ENCODE results near the gene GNAT1. TPM values are rescaled to one million over a fixed set of nuclear protein-coding genes. Genes with fewer than 3 reads are reported as not detected.
A peak's percentile ranks its signal among the peaks of the same experiment; 100 is the strongest.
"Not testable (repeated sequence)": the region's sequence is repeated elsewhere in the genome, so short reads cannot be mapped to it uniquely, and the experiment has no call there.

The GNAT1 gene
- polyA plus RNA-seq, 1 experiment = not detected

DNA sequence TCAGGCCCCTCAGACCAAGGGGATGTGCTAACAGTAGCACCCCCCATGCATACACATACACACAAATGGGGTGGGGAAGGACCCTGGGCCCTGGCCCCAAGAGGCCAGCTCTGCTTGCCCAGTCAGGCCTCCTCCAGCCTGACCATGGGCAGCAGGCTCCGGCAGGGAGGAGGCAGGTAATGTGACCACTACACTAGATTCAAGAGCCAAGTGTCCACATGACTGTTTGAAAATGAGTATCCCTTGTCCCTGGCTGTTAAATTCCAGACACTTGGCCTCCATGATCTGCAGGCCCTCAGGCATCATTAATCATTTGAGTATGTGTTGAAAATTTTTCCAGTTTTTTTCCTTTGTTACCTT lies 30.7 kb downstream of the GNAT1 start:
- no peak for DNase-seq (ENCODE audit: low read depth, low spot score)
- TF ChIP-seq CTCF (IDR thresholded peaks at IDR 0.05; ENCODE audit: low read depth, low read length) = no peak
- no peak overlapping the region for H3K4me3 ChIP-seq (ENCODE audit: low read depth, low read length)
- ChIA-PET CTCF (interaction anchor here (0.9 to 15.6 kb wide), 2 partner anchors 30 to 101 kb away, joined by 3 to 324 read pairs; partner anchors contain the start of gene GNAT1), POLR2A (interaction anchor here (0.6 kb wide), 1 partner anchor 79 kb away, joined by 4 read pairs; no protein-coding TSS in a partner anchor)
- no peaks in the 10 kb centered on the region; the same call in 1 of the 2 replicates for H3K9me3 ChIP-seq (ENCODE audit: control insufficient read depth, insufficient read depth, low read length)
- H3K27me3 ChIP-seq (ENCODE audit: control insufficient read depth, insufficient read depth, low read length) = peaks cover 12% of the 10 kb centered on the region
- H3K27ac ChIP-seq (ENCODE audit: low read depth, low read length) = no peak overlapping the region

- no peaks in the 10 kb centered on the region; the same call in 1 of the 2 replicates for H3K9me3 ChIP-seq (ENCODE audit: control insufficient read depth, insufficient read depth, low read length)
- DNase-seq (ENCODE audit: low read depth, low spot score) = no peak
- no peak overlapping the region for H3K4me3 ChIP-seq (ENCODE audit: low read depth, low read length)
- TF ChIP-seq CTCF (IDR thresholded peaks at IDR 0.05; ENCODE audit: low read depth, low read length) = no peak
- no peak overlapping the region for H3K27ac ChIP-seq (ENCODE audit: low read depth, low read length)
- peaks cover 10% of the 10 kb centered on the region for H3K27me3 ChIP-seq (ENCODE audit: control insufficient read depth, insufficient read depth, low read length)
- POLR2A ChIA-PET = no interaction called here
- CTCF ChIA-PET = interaction anchor here (1.0 to 15.6 kb wide), 5 partner anchors 12 to 35 kb away, joined by 4 to 324 read pairs (median 9); partner anchors contain the start of gene GNAT1
Observed at GRCh38 chr3:50224639-50225038, 33.2 kb downstream of the GNAT1 start.

DNA sequence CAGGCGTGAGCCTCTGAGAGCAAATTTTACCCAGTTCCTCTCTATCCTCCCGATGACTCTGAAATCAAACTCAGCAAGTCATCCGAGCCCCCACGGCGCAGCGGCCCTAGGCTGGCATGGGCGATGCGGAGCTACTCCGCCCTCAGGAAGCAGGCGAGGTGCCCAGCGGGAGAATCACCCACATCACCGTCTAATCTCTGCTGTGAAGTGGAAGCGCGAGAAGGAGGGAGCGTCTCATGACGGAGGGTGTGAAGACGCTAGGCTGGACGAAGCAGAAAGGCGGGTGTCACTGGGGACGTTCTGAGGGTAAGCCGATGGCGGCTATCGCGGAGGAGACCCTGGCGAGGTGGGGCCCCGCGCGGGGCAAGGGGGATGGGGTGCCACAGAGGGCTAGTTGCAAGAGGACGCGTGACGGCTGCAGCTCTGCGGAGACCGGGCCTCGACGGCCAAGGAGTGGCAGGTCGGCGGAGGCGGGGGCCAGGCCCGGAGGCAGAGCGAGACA lies 35.5 kb downstream of the GNAT1 start:
- no peak for TF ChIP-seq CTCF (IDR thresholded peaks at IDR 0.05; ENCODE audit: low read depth, low read length)
- Histone ChIP-seq H3K27ac (ENCODE audit: low read depth, low read length) (no peak overlapping the region), H3K9me3 (ENCODE audit: control insufficient read depth, insufficient read depth, low read length) (no peaks in the 10 kb centered on the region; the same call in 1 of the 2 replicates), H3K27me3 (ENCODE audit: control insufficient read depth, insufficient read depth, low read length) (peaks cover 10% of the 10 kb centered on the region), H3K4me3 (ENCODE audit: low read depth, low read length) (peak overlapping the region; percentile 60)
- POLR2A ChIA-PET = interaction anchor here (0.6 to 1.7 kb wide), 9 partner anchors 9 to 123 kb away, joined by 3 to 8 read pairs (median 4); partner anchors contain the start of gene GNAI2
- CTCF ChIA-PET = interaction anchor here (0.5 to 15.6 kb wide), 31 partner anchors 8 to 1908 kb away, joined by 3 to 324 read pairs (median 6); partner anchors contain the start of genes GNAI2, GNAT1 and SLC38A3
- no peak for DNase-seq (ENCODE audit: low read depth, low spot score)

DNA sequence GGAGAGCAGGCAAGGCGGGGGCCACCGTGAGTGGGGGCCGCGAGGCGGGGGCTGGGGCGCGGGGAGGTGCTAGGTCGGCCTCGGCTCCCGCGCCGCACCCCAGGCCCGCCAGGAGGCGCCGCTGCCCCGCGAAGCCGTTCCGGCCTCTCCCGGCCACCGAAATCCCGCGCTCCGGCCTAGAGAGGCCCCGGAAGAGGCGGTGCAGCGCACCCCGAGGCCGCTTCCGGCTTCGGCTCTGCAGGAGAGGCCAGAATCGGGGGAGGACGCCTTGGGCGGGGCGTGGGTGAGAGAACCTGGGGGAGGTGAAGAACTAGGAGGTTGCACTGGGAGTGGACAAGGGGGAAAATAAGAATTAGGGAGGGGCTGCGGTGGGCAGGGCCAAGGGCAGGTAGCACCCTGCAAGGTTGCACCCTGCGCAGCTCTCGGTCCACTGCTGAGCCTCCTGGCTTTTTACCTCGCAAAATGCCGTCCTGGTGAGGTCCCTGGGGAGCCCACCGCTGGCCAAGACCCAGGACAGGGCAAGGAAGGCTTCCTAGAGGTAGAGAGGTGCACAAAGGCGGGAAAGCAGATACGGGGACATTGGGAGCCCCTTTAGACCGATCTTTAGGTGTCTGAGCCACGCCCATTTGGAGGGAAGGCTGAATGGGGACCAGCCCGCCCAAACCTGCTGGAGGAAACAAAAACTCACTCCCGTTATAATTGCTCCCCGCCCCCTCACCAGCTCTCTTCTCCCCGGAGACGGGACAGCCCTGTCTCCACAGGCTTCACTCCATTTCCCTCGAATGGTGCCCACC lies 36.2 kb downstream of the GNAT1 start:
- H3K4me3 ChIP-seq (ENCODE audit: low read depth, low read length) = peak overlapping the region; percentile 83
- H3K9me3 ChIP-seq (ENCODE audit: control insufficient read depth, insufficient read depth, low read length) = no peaks in the 10 kb centered on the region; the same call in 1 of the 2 replicates
- peak; percentile 55 for DNase-seq (ENCODE audit: low read depth, low spot score)
- POLR2A ChIA-PET = interaction anchor here (0.6 to 1.7 kb wide), 6 partner anchors 8 to 282 kb away, joined by 3 to 7 read pairs (median 3); partner anchors contain the start of gene GNAI2
- H3K27ac ChIP-seq (ENCODE audit: low read depth, low read length) = no peak overlapping the region
- TF ChIP-seq CTCF (IDR thresholded peaks at IDR 0.05; ENCODE audit: low read depth, low read length) = peak; percentile 64
- CTCF ChIA-PET = interaction anchor here (0.5 to 15.6 kb wide), 23 partner anchors 8 to 97 kb away, joined by 3 to 324 read pairs (median 6); partner anchors contain the start of genes GNAI2, GNAT1 and SLC38A3
- H3K27me3 ChIP-seq (ENCODE audit: control insufficient read depth, insufficient read depth, low read length) = peaks cover 10% of the 10 kb centered on the region

DNA sequence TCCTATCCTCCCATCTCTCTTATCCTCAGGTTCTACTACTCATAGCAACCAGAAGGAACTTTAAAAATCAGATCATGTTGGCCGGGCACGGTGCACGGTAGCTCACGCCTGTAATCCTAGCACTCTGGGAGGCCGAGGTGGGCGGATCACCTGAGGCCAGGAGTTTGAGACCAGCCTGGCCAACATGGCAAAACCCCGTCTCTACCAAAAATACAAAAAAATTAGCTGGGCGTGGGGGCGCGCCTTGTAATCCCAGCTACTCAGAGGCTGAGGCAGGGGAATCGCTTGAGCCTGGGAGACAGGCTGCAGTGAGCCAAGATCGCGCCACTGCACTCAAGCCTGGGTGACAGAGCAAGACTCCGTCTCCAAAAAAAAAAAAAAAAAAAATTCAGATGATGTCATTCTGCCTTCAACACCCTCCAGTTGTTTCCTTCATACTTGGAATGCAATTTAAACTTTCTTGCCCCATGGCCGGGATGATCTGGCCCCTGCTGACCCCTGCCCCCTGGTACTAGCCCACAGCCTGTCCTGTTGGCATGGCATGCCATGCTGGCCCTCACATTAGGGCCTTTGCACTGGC lies 36.9 kb downstream of the GNAT1 start:
- not testable (repeated sequence) for H3K27me3 ChIP-seq (ENCODE audit: control insufficient read depth, insufficient read depth, low read length); H3K27ac ChIP-seq (ENCODE audit: low read depth, low read length); H3K9me3 ChIP-seq (ENCODE audit: control insufficient read depth, insufficient read depth, low read length); DNase-seq (ENCODE audit: low read depth, low spot score)
- H3K4me3 ChIP-seq (ENCODE audit: low read depth, low read length) = peak overlapping the region; percentile 83
- ChIA-PET POLR2A (interaction anchor here (0.6 to 0.8 kb wide), 2 partner anchors 18 to 283 kb away, joined by 3 read pairs; no protein-coding TSS in a partner anchor), CTCF (interaction anchor here (0.6 to 15.6 kb wide), 7 partner anchors 18 to 96 kb away, joined by 3 to 324 read pairs (median 6); partner anchors contain the start of gene GNAT1)
